CD4-positive, CD25-positive, alpha-beta regulatory T cell (primary cell): ENCODE data around the gene SSTR3. TPM values are rescaled to one million over a fixed set of nuclear protein-coding genes. Genes with fewer than 3 reads are reported as not detected.

Experiments used
- ATAC-seq, 2 donors: fragments of 150-1000 bp; cut with Tn5 transposase; one replicate each; pipeline ENCODE4 v1.10.0; 2021; ENCODE audit warnings: low read depth in 2 of 2, moderate number of reproducible peaks in 2 of 2, moderate library complexity in 1 of 2
- DNase-seq, 3 donors: peaks; one replicate each; pipeline versions ENCODE4 v3.0.0 to v3.0.0-alpha.2; 2012 to 2022; ENCODE audit warnings: mixed read lengths in 1 of 3
- H3K27ac ChIP-seq: one replicate; pipeline ENCODE4 v1.7.0; 2013; ENCODE audit warnings: mild to moderate bottlenecking, low read length; ENCODE audit not compliant: insufficient read depth, poor library complexity, severe bottlenecking
- H3K27me3 ChIP-seq: one replicate; pipeline ENCODE4 v1.7.0; 2013; ENCODE audit warnings: low read length; ENCODE audit not compliant: control insufficient read depth, insufficient read depth
- H3K36me3 ChIP-seq: one replicate; pipeline ENCODE4 v1.7.0; 2013; ENCODE audit warnings: mild to moderate bottlenecking, low read length, moderate library complexity; ENCODE audit not compliant: control insufficient read depth, insufficient read depth
- H3K4me1 ChIP-seq: 2 replicates; pipeline ENCODE4 v1.7.0; 2013; ENCODE audit warnings: mild to moderate bottlenecking, low read length; ENCODE audit not compliant: insufficient read depth, control insufficient read depth, poor library complexity, severe bottlenecking
- H3K4me3 ChIP-seq: one replicate; pipeline ENCODE4 v1.7.0; 2013; ENCODE audit warnings: low read depth, mild to moderate bottlenecking, low read length, moderate library complexity
- H3K9me3 ChIP-seq, 2 experiments: 1 replicate in 1 of 2; 2 replicates in 1 of 2; pipeline ENCODE4 v1.7.0; 2013; ENCODE audit warnings: low read length in 2 of 2, mild to moderate bottlenecking in 1 of 2, moderate library complexity in 1 of 2; ENCODE audit not compliant: control insufficient read depth in 2 of 2
- H3K27ac Mint-ChIP-seq, 3 donors: one replicate each; pipeline ENCODE4 v1.8.0; 2020 to 2022; ENCODE audit warnings: mild to moderate bottlenecking in 3 of 3, mixed read lengths in 3 of 3, moderate library complexity in 2 of 3
- H3K27me3 Mint-ChIP-seq: one replicate; pipeline ENCODE4 v1.8.0; 2022; ENCODE audit warnings: mild to moderate bottlenecking, mixed read lengths
- H3K36me3 Mint-ChIP-seq: one replicate; pipeline ENCODE4 v1.8.0; 2020; ENCODE audit warnings: mixed read lengths
- H3K4me1 Mint-ChIP-seq, 4 donors: one replicate each; pipeline ENCODE4 v1.8.0; 2020 to 2022; ENCODE audit warnings: mixed read lengths in 4 of 4, mild to moderate bottlenecking in 1 of 4
- H3K4me3 Mint-ChIP-seq, 4 donors: one replicate each; pipeline ENCODE4 v1.8.0; 2020 to 2022; ENCODE audit warnings: mild to moderate bottlenecking in 4 of 4, mixed read lengths in 4 of 4, moderate library complexity in 3 of 4
- H3K9me3 Mint-ChIP-seq, 7 donors: one replicate each; pipeline ENCODE4 v1.8.0; 2020 to 2022; ENCODE audit warnings: mixed read lengths in 7 of 7, mild to moderate bottlenecking in 3 of 7, moderate library complexity in 2 of 7
- polyA plus RNA-seq, 4 donors: library from polyadenylated mRNA; unstranded; fragments of 300-500 nt; fragmentation: Illumina TruSeq; gene quantifications; one replicate each; pipeline ENCODE4 v1.2.3, GENCODE V29; 2021
- total RNA-seq: library from RNA; stranded (reverse); gene quantifications from one replicate; pipeline ENCODE4 v1.2.3, GENCODE V29; 2022

Gene SSTR3
- total and polyA plus RNA-seq, 5 donors from 2014 or later = 2.5 to 4.4 (median 4.3) TPM

- H3K36me3 Mint-ChIP-seq = peaks cover 60% of the 10 kb centered on the region
Measured at GRCh38 chr22:37229805-37230672, 17.8 kb upstream of the SSTR3 start.

DNA sequence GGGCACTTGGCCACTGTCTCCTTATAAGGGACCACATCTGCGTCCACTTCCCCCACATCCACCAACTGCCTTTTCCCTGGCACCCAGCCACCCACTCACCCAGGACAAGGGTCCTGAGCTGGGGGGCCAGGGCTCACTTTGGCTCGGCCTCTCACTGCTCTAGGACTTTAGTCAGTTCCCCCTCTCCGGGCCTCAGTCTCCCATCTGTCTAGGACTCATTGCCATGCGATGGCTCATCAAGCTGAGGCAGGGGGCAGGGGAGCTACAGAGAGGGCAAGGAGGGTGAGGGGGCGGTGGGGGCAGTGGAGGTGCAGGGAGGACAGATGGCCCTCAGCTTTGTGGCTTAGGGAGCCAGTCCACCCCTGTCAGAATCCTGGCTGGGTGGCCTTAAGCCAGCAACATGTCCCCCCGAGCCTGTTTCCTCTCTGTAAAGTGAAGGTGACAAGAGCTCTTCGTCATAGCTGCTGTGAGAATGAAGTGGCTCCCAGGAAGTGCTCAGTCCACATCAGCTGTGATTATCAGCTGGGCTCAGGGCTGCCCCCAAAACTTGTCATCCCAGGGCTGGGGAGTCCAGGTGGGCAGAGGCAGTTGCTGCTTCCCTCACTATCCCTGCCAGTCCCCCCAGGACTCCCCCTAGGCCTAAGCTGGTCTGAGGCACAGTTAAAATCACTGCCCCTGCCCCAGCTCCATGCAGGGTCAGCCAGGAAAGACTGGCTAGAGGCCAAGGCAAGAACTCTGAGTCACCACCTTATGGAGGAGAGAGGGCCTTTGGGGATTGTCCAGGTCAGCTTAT lies 16.9 kb upstream of the SSTR3 start:
- Mint-ChIP-seq H3K4me1 (peaks cover 10 to 92% (median 51%) of the 10 kb centered on the region in 4 donors), H3K4me3 (peak overlapping the region; percentile 83 to 97 (median 86)), H3K9me3 (peaks cover 0 to 1% (median 0%) of the 10 kb centered on the region in 7 donors), H3K27ac (peak overlapping the region; percentile 98 to 100 (median 99)), H3K27me3 (no peaks in the 10 kb centered on the region), H3K36me3 (peaks cover 62% of the 10 kb centered on the region)
- ATAC-seq (peak; percentile 14 to 41), DNase-seq (peak; percentile 27 to 83 (median 46))
- H3K9me3 ChIP-seq = no peaks in the 10 kb centered on the region
- H3K36me3 ChIP-seq = peaks cover 64% of the 10 kb centered on the region
- H3K4me3 ChIP-seq = peak overlapping the region; percentile 24
- peaks cover 97% of the 10 kb centered on the region for H3K4me1 ChIP-seq
- H3K27ac ChIP-seq = peak overlapping the region; percentile 97
- H3K27me3 ChIP-seq = no peaks in the 10 kb centered on the region

More at GRCh38 chr22:37229805-37230672, 17.8 kb upstream of the SSTR3 start:
- peaks cover 10 to 92% (median 50%) of the 10 kb centered on the region in 4 donors for H3K4me1 Mint-ChIP-seq
- Histone ChIP-seq H3K36me3 (peaks cover 63% of the 10 kb centered on the region), H3K4me1 (peaks cover 97% of the 10 kb centered on the region), H3K4me3 (peak overlapping the region; percentile 34), H3K27ac (peak overlapping the region; percentile 97), H3K27me3 (no peaks in the 10 kb centered on the region), H3K9me3 (no peaks in the 10 kb centered on the region)
- DNase-seq (peak; percentile 86 to 95 (median 89)), ATAC-seq (peak; percentile 85 to 86)
- no peaks in the 10 kb centered on the region for H3K27me3 Mint-ChIP-seq
- H3K27ac Mint-ChIP-seq = peak overlapping the region; percentile 98 to 100 (median 99)
- H3K4me3 Mint-ChIP-seq = peak overlapping the region; percentile 83 to 97 (median 86)
- H3K9me3 Mint-ChIP-seq = peaks cover 0 to 1% (median 0%) of the 10 kb centered on the region in 7 donors

DNA sequence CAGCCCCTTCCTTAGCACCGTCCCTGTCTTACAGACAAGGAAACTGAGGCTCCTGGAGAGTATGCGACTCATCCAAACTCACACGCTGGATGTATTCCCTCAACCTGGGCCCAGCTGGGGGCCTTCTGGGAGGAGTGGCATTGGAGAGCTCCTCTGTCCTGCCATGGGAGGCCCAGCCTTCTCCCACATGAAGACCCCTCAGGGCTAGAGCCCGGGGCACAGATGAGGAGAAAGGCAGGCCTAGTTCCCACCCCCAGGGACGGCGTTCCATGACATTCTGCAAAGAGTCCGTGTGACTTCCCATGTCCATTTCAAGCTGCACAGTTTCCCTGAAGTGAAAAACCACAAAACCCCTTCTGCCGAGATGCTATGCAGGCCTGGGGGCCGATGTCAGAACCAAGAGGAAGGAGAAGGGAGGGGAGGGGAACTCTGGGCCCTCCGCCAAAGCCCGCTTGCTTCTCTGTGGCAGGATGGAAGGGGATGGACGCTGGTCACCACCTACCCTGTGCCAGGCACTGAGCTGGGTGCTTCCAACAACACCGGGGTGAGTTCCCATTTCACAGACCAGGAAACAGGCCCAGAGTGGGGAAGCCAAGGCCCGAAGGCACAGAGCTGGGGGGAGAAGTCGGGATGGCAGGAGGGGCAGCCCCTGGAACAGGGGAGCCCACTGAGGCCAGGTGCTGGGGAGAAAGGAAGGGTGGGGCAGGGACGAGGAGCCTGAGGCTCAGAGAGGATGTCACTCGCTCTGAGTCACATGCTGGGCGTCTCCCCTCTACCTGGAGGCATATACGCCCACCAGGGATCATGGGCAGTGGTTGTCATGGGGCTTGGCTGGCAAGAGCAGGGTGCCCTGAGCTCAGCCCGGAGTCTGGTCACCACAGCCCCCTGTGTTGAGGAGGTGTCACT lies 16.1 kb upstream of the SSTR3 start:
- Mint-ChIP-seq H3K4me3 (peak overlapping the region; percentile 83 to 97 (median 86)), H3K4me1 (peaks cover 10 to 92% (median 60%) of the 10 kb centered on the region in 4 donors), H3K9me3 (peaks cover 0 to 1% (median 0%) of the 10 kb centered on the region in 7 donors), H3K27ac (peak overlapping the region; percentile 98 to 100 (median 99)), H3K36me3 (peaks cover 67% of the 10 kb centered on the region), H3K27me3 (no peaks in the 10 kb centered on the region)
- H3K9me3 ChIP-seq = no peaks in the 10 kb centered on the region
- ATAC-seq (peak; percentile 28 to 34), DNase-seq (peak; percentile 44 to 87 (median 45))
- no peaks in the 10 kb centered on the region for H3K27me3 ChIP-seq
- H3K27ac ChIP-seq = peak overlapping the region; percentile 97
- peaks cover 97% of the 10 kb centered on the region for H3K4me1 ChIP-seq
- H3K4me3 ChIP-seq = peak overlapping the region; percentile 24
- H3K36me3 ChIP-seq = peaks cover 60% of the 10 kb centered on the region

- DNase-seq = no peak
- no peak for ATAC-seq
- Mint-ChIP-seq H3K36me3 (peaks cover 56% of the 10 kb centered on the region), H3K4me1 (peaks cover 8 to 90% (median 68%) of the 10 kb centered on the region in 4 donors), H3K27ac (peak overlapping the region; percentile 90 to 92 (median 91)), H3K4me3 (peak overlapping the region; percentile 38 to 81 (median 62)), H3K27me3 (no peaks in the 10 kb centered on the region), H3K9me3 (peaks cover 0 to 1% (median 0%) of the 10 kb centered on the region in 7 donors)
- H3K36me3 ChIP-seq = peaks cover 43% of the 10 kb centered on the region
- H3K4me1 ChIP-seq = peaks cover 94% of the 10 kb centered on the region
- peak overlapping the region; percentile 87 for H3K27ac ChIP-seq
- no peaks in the 10 kb centered on the region for H3K9me3 ChIP-seq
- H3K27me3 ChIP-seq = no peaks in the 10 kb centered on the region
- no peak overlapping the region for H3K4me3 ChIP-seq
Measured at GRCh38 chr22:37226514-37226913, 14.2 kb upstream of the SSTR3 start.

DNA sequence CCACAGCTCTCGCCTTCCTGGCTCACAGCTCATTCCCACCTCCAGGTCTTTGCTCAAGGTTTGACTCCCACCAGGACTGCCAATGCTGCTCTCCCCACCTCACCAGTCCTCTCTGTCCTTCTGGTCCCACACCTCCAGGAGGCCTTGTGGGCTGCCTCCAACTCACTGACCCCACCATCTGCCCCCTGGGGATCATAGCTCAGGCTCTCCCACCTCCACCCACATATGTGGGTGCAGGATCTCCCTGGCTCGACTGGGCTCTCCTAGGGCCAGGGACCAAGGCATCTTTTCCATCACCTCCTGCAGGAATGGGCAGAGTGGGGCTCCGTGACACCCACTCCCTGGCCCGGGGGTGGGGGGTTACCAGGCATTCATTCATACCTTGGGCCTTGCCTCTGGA lies 13.8 kb upstream of the SSTR3 start:
- H3K27ac Mint-ChIP-seq = peak overlapping the region; percentile 90 to 98 (median 91)
- H3K4me3 ChIP-seq = no peak overlapping the region
- H3K36me3 Mint-ChIP-seq = peaks cover 51% of the 10 kb centered on the region
- H3K36me3 ChIP-seq = peaks cover 40% of the 10 kb centered on the region
- H3K9me3 ChIP-seq = no peaks in the 10 kb centered on the region
- no peaks in the 10 kb centered on the region for H3K27me3 Mint-ChIP-seq
- H3K27me3 ChIP-seq = no peaks in the 10 kb centered on the region
- ATAC-seq (no peak), DNase-seq (no peak)
- peak overlapping the region; percentile 38 to 81 (median 66) for H3K4me3 Mint-ChIP-seq
- peaks cover 94% of the 10 kb centered on the region for H3K4me1 ChIP-seq
- H3K27ac ChIP-seq = peak overlapping the region; percentile 87
- H3K9me3 Mint-ChIP-seq = peaks cover 0 to 1% (median 0%) of the 10 kb centered on the region in 7 donors
- H3K4me1 Mint-ChIP-seq = peaks cover 5 to 90% (median 66%) of the 10 kb centered on the region in 4 donors

- H3K27ac ChIP-seq = peak overlapping the region; percentile 87
- Mint-ChIP-seq H3K36me3 (peaks cover 49% of the 10 kb centered on the region), H3K27me3 (no peaks in the 10 kb centered on the region), H3K4me3 (peak overlapping the region in 3 of 4 donors; percentile 74 to 81 (median 75)), H3K27ac (peak overlapping the region; percentile 90 to 98 (median 98)), H3K9me3 (peaks cover 0 to 4% (median 0%) of the 10 kb centered on the region in 7 donors), H3K4me1 (peaks cover 0 to 90% (median 65%) of the 10 kb centered on the region in 4 donors)
- H3K4me1 ChIP-seq = peaks cover 94% of the 10 kb centered on the region
- H3K4me3 ChIP-seq = no peak overlapping the region
- ATAC-seq (no peak), DNase-seq (peak in 1 of 3 donors; percentile 50)
- H3K36me3 ChIP-seq = peaks cover 34% of the 10 kb centered on the region
- H3K27me3 ChIP-seq = no peaks in the 10 kb centered on the region
- no peaks in the 10 kb centered on the region for H3K9me3 ChIP-seq
Measured at GRCh38 chr22:37225481-37225880, 13.2 kb upstream of the SSTR3 start.
